GM23338 (cell line): ENCODE data around the gene EXOC4.

Source experiments
- CREB1 ChIP-seq: fragments of 250-450 bp; sonication (Bioruptor Pico); IDR thresholded peaks from 2 replicates; pipeline ENCODE4 v1.5.0; 2020; ENCODE audit warnings: low read depth, mild to moderate bottlenecking, moderate library complexity
- CTCF ChIP-seq, 2 experiments: fragments of 200-600 bp in 1 of 2; sonication (generic) in 1 of 2; conservative IDR thresholded peaks; 2 replicates each; pipeline versions ENCODE4 v1.5.1 to v1.6.1; 2016 to 2017; ENCODE audit warnings: antibody characterized with exemption in 2 of 2, low read depth in 2 of 2, mild to moderate bottlenecking in 2 of 2, moderate library complexity in 1 of 2
- ETS1 ChIP-seq: IDR thresholded peaks from 2 replicates; pipeline ENCODE4 v1.6.1; 2016; ENCODE audit warnings: antibody characterized with exemption
- EZH2 ChIP-seq: fragments of 200-600 bp; sonication (generic); IDR thresholded peaks from one replicate; pipeline ENCODE4 v1.8.0; 2017; ENCODE audit warnings: antibody characterized with exemption, mild to moderate bottlenecking, low read depth; ENCODE audit not compliant: unreplicated experiment
- EZH2phosphoT487 ChIP-seq: fragments of 200-600 bp; sonication (generic); IDR thresholded peaks from one replicate; pipeline ENCODE4 v1.8.1; 2018; ENCODE audit warnings: antibody characterized with exemption; ENCODE audit not compliant: unreplicated experiment
- JUNB ChIP-seq: IDR thresholded peaks from one replicate; pipeline ENCODE4 v1.6.1; 2016; ENCODE audit warnings: antibody characterized with exemption; ENCODE audit not compliant: unreplicated experiment
- NANOG ChIP-seq: IDR thresholded peaks from 2 replicates; pipeline ENCODE4 v1.6.1; 2016; ENCODE audit warnings: antibody characterized with exemption, borderline replicate concordance
- POLR2AphosphoS5 ChIP-seq: IDR thresholded peaks from 2 replicates; pipeline ENCODE4 v1.6.1; 2016; ENCODE audit warnings: antibody characterized with exemption, low read depth
- REST ChIP-seq: IDR thresholded peaks from one replicate; pipeline ENCODE4 v1.6.1; 2018; ENCODE audit warnings: antibody characterized with exemption; ENCODE audit not compliant: unreplicated experiment
- ZNF114 ChIP-seq: fragments of 250-450 bp; sonication (Bioruptor Pico); IDR thresholded peaks from 2 replicates; pipeline ENCODE4 v1.5.0; 2020; ENCODE audit warnings: mild to moderate bottlenecking, moderate library complexity
- ZNF331 ChIP-seq: fragments of 250-450 bp; sonication (Bioruptor Pico); IDR thresholded peaks from 2 replicates; pipeline ENCODE4 v1.5.0; 2020; ENCODE audit warnings: low read depth, mild to moderate bottlenecking, moderate library complexity

- TF ChIP-seq POLR2AphosphoS5, result no peak
- TF ChIP-seq CTCF (conservative IDR thresholded peaks at IDR 0.05; ENCODE audit: low read depth in 2 of 2), result no peak
- no peak for TF ChIP-seq EZH2phosphoT487
- TF ChIP-seq CREB1 (CRISPR knock-in tag), result no peak
- TF ChIP-seq EZH2, result no peak
- TF ChIP-seq REST, result no peak
- no peak for TF ChIP-seq NANOG
- no peak for TF ChIP-seq ZNF114 (CRISPR knock-in tag)
- no peak for TF ChIP-seq ZNF331
- no peak for TF ChIP-seq JUNB
- TF ChIP-seq ETS1, result no peak
These were observed 21.4 kb downstream of the EXOC4 start for GRCh38 chr7:133274265-133274664.
